22Rv1 (cell line): ENCODE measurements around the gene RASD2.

ENCODE experiments used
- ZFX ChIP-seq: fragments of 450-650 bp; IDR thresholded peaks from 2 replicates; pipeline ENCODE4 v1.6.1; 2017; ENCODE audit warnings: antibody characterized with exemption, borderline replicate concordance
- TF ChIP-seq, protein P1 (sequence below): fragments of 450-650 bp; IDR thresholded peaks from 2 replicates; pipeline ENCODE4 v1.5.1; 2017; ENCODE audit warnings: mild to moderate bottlenecking

DNA sequence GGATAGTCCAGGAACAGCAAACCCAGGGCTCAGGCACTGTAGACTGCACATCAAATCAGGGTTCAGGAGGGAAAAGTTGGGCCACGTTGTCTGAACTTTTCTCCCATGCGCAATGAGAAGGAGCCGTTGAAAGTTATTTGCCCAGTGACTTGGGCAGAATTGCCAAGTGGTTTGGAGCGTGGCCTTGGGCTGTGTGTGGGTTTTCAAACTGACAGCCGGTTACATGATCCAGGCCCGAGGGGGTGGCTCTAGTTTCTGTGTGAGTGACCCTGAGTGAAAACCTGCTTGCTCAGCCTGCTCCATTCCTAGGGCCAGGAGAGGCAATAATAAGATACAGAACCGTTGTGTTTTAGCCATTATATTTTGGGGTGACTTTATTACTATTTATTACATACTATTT lies 56.2 kb downstream of the RASD2 start:
- TF ChIP-seq, protein P1, sequence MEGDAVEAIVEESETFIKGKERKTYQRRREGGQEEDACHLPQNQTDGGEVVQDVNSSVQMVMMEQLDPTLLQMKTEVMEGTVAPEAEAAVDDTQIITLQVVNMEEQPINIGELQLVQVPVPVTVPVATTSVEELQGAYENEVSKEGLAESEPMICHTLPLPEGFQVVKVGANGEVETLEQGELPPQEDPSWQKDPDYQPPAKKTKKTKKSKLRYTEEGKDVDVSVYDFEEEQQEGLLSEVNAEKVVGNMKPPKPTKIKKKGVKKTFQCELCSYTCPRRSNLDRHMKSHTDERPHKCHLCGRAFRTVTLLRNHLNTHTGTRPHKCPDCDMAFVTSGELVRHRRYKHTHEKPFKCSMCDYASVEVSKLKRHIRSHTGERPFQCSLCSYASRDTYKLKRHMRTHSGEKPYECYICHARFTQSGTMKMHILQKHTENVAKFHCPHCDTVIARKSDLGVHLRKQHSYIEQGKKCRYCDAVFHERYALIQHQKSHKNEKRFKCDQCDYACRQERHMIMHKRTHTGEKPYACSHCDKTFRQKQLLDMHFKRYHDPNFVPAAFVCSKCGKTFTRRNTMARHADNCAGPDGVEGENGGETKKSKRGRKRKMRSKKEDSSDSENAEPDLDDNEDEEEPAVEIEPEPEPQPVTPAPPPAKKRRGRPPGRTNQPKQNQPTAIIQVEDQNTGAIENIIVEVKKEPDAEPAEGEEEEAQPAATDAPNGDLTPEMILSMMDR, result no peak
- TF ChIP-seq ZFX, result no peak
